Activated CD4-positive, alpha-beta T cell treated with anti-CD3 and anti-CD28 coated beads, Interleukin-2, amount 10 ng/mL, durations not matched to agents 7 days and 5 days (primary cell): ENCODE data around the gene BLCAP. TPM values are rescaled to one million over a fixed set of nuclear protein-coding genes. Genes with fewer than 3 reads are reported as not detected.

ENCODE experiments used
- CTCF ChIA-PET: fragments of 350-600 bp; sonication (Branson Sonifier 250); formaldehyde crosslinking; loops from one replicate; lab custom pipeline; 2021; ENCODE audit warnings: antibody characterized with exemption; lab: Charles Lee
- POLR2A ChIA-PET: fragments of 350-600 bp; sonication (Branson Sonifier 250); formaldehyde crosslinking; loops from one replicate; lab custom pipeline; 2021; ENCODE audit warnings: antibody characterized with exemption; lab: Charles Lee
- DNase-seq: peaks from one replicate; pipeline ENCODE4 v3.0.0-alpha.2; 2020
- H3K27ac Mint-ChIP-seq: one replicate; pipeline ENCODE4 v1.8.0; 2021; ENCODE audit warnings: mild to moderate bottlenecking, moderate library complexity, mixed read lengths
- H3K27me3 Mint-ChIP-seq: one replicate; pipeline ENCODE4 v1.8.0; 2021; ENCODE audit warnings: mixed read lengths
- H3K36me3 Mint-ChIP-seq: one replicate; pipeline ENCODE4 v1.8.0; 2021; ENCODE audit warnings: low read depth, mixed read lengths
- H3K4me1 Mint-ChIP-seq: one replicate; pipeline ENCODE4 v1.8.0; 2021; ENCODE audit warnings: mixed read lengths
- H3K4me3 Mint-ChIP-seq: one replicate; pipeline ENCODE4 v1.8.0; 2021; ENCODE audit warnings: mild to moderate bottlenecking, moderate library complexity, mixed read lengths
- H3K9me3 Mint-ChIP-seq: one replicate; pipeline ENCODE4 v1.8.0; 2021; ENCODE audit warnings: mixed read lengths
- total RNA-seq, 2 experiments: library from RNA; stranded (reverse); gene quantifications; one replicate each; pipeline ENCODE4 v1.2.3, GENCODE V29; 2021

BLCAP gene
- total RNA-seq, 2 experiments from 2014 or later: 41.1 to 44.1 TPM

- Mint-ChIP-seq H3K27me3 (peaks cover 5% of the 10 kb centered on the region), H3K36me3 (peaks cover 4% of the 10 kb centered on the region), H3K4me3 (no peak overlapping the region), H3K27ac (no peak overlapping the region), H3K9me3 (no peaks in the 10 kb centered on the region), H3K4me1 (peaks cover 52% of the 10 kb centered on the region)
- DNase-seq: no peak
- ChIA-PET POLR2A (no interaction called here), CTCF (no interaction called here)
Observed at GRCh38 chr20:37524859-37525708, 2.6 kb downstream of the BLCAP start.

GRCh38 chr20:37523911-37524700 is 3.6 kb downstream of the BLCAP start:
- Mint-ChIP-seq H3K4me1 (peaks cover 50% of the 10 kb centered on the region), H3K9me3 (no peaks in the 10 kb centered on the region), H3K4me3 (no peak overlapping the region), H3K27me3 (peaks cover 5% of the 10 kb centered on the region), H3K27ac (no peak overlapping the region), H3K36me3 (peaks cover 4% of the 10 kb centered on the region)
- DNase-seq: no peak
- ChIA-PET CTCF (interaction anchor here (0.6 kb wide), 1 partner anchor 1186 kb away, joined by 3 read pairs; no protein-coding TSS in a partner anchor), POLR2A (no interaction called here)

- CTCF ChIA-PET: interaction anchor here (0.6 kb wide), 2 partner anchors 930 to 1185 kb away, joined by 3 read pairs; no protein-coding TSS in a partner anchor
- Mint-ChIP-seq H3K4me3 (no peak overlapping the region), H3K36me3 (peaks cover 8% of the 10 kb centered on the region), H3K9me3 (no peaks in the 10 kb centered on the region), H3K4me1 (peaks cover 43% of the 10 kb centered on the region), H3K27ac (no peak overlapping the region), H3K27me3 (peaks cover 5% of the 10 kb centered on the region)
- POLR2A ChIA-PET: no interaction called here
- no peak for DNase-seq
Observed at GRCh38 chr20:37523012-37523391, 4.7 kb downstream of the BLCAP start.

- Mint-ChIP-seq H3K9me3 (no peaks in the 10 kb centered on the region), H3K4me1 (peaks cover 45% of the 10 kb centered on the region), H3K27me3 (peaks cover 5% of the 10 kb centered on the region), H3K36me3 (peaks cover 13% of the 10 kb centered on the region), H3K4me3 (no peak overlapping the region), H3K27ac (no peak overlapping the region)
- ChIA-PET CTCF (interaction anchor here (0.6 kb wide), 1 partner anchor 931 kb away, joined by 3 read pairs; no protein-coding TSS in a partner anchor), POLR2A (no interaction called here)
- DNase-seq: no peak
Observed at GRCh38 chr20:37522260-37523011, 5.2 kb downstream of the BLCAP start.

GRCh38 chr20:37521061-37521771 is 6.5 kb downstream of the BLCAP start, which contains the start of gene NNAT:
Gene NNAT, plus strand, starts transcription at chr20:37521250. Its CDS starts 82 bp downstream, at chr20:37521332.
- peaks cover 40% of the 10 kb centered on the region for H3K4me1 Mint-ChIP-seq
- POLR2A ChIA-PET: no interaction called here
- H3K27ac Mint-ChIP-seq: no peak within 1 kb of the TSS
- DNase-seq: no peak
- H3K9me3 Mint-ChIP-seq: no peaks in the 10 kb centered on the region
- CTCF ChIA-PET: no interaction called here
- peaks cover 13% of the 10 kb centered on the region for H3K36me3 Mint-ChIP-seq
- H3K4me3 Mint-ChIP-seq: peak within 1 kb of the TSS; percentile 56
- H3K27me3 Mint-ChIP-seq: peaks cover 5% of the 10 kb centered on the region

- Mint-ChIP-seq H3K27me3 (peaks cover 5% of the 10 kb centered on the region), H3K4me1 (peaks cover 32% of the 10 kb centered on the region), H3K4me3 (peak overlapping the region; percentile 56), H3K9me3 (no peaks in the 10 kb centered on the region), H3K36me3 (peaks cover 13% of the 10 kb centered on the region), H3K27ac (no peak overlapping the region)
- DNase-seq: no peak
- CTCF ChIA-PET: interaction anchor here (0.9 kb wide), 1 partner anchor 325 kb away, joined by 3 read pairs; no protein-coding TSS in a partner anchor
- POLR2A ChIA-PET: no interaction called here
Observed at GRCh38 chr20:37520419-37520955, 7.2 kb downstream of the BLCAP start.

- Mint-ChIP-seq H3K4me3 (no peak overlapping the region), H3K4me1 (peaks cover 25% of the 10 kb centered on the region), H3K27me3 (peaks cover 5% of the 10 kb centered on the region), H3K27ac (no peak overlapping the region), H3K36me3 (peaks cover 13% of the 10 kb centered on the region), H3K9me3 (no peaks in the 10 kb centered on the region)
- ChIA-PET CTCF (interaction anchor here (0.9 kb wide), 1 partner anchor 324 kb away, joined by 3 read pairs; no protein-coding TSS in a partner anchor), POLR2A (interaction anchor here (0.6 kb wide), 1 partner anchor 16 kb away, joined by 5 read pairs; no protein-coding TSS in a partner anchor)
- no peak for DNase-seq
Observed at GRCh38 chr20:37519508-37520418, 7.9 kb downstream of the BLCAP start.

- POLR2A ChIA-PET: interaction anchor here (0.6 kb wide), 1 partner anchor 15 kb away, joined by 5 read pairs; no protein-coding TSS in a partner anchor
- no peak overlapping the region for H3K4me3 Mint-ChIP-seq
- H3K27ac Mint-ChIP-seq: no peak overlapping the region
- DNase-seq: no peak
- CTCF ChIA-PET: interaction anchor here (0.8 kb wide), 1 partner anchor 17 kb away, joined by 3 read pairs; no protein-coding TSS in a partner anchor
- peaks cover 17% of the 10 kb centered on the region for H3K36me3 Mint-ChIP-seq
- no peaks in the 10 kb centered on the region for H3K9me3 Mint-ChIP-seq
- H3K27me3 Mint-ChIP-seq: peaks cover 5% of the 10 kb centered on the region
- H3K4me1 Mint-ChIP-seq: peaks cover 17% of the 10 kb centered on the region
Observed at GRCh38 chr20:37518606-37519507, 8.8 kb downstream of the BLCAP start.

GRCh38 chr20:37518059-37518458 is 9.6 kb downstream of the BLCAP start:
- H3K4me1 Mint-ChIP-seq: peaks cover 12% of the 10 kb centered on the region
- peaks cover 17% of the 10 kb centered on the region for H3K36me3 Mint-ChIP-seq
- no peak for DNase-seq
- H3K27me3 Mint-ChIP-seq: peaks cover 5% of the 10 kb centered on the region
- ChIA-PET POLR2A (no interaction called here), CTCF (no interaction called here)
- H3K27ac Mint-ChIP-seq: no peak overlapping the region
- no peaks in the 10 kb centered on the region for H3K9me3 Mint-ChIP-seq
- no peak overlapping the region for H3K4me3 Mint-ChIP-seq
